ENCODE data around the gene PHF21B. TPM values are rescaled to one million over a fixed set of nuclear protein-coding genes. Genes with fewer than 3 reads are reported as not detected.

The PHF21B gene
- total and polyA plus RNA-seq, 2 of the 8 experiments (the other 6 are each of a cell fraction or from before 2014, with no cell fraction given): 19.3 to 68.1 TPM

GRCh38 chr22:45031629-45032403, 22.0 kb upstream of the PHF21B start (continued):
- TF ChIP-seq SIRT6 (IDR thresholded peaks at IDR 0.05; ENCODE audit: low read length) (no peak), POU5F1 (IDR thresholded peaks at IDR 0.05; ENCODE audit: low read depth, low read length) (peak; percentile 68; the same call in 1 of the 2 replicates), EP300 (IDR thresholded peaks at IDR 0.05; ENCODE audit: borderline replicate concordance in 1 of 2, low read depth in 2 of 2, low read length in 2 of 2) (0 out of 3 replicates have a peak, but pooled peaks of 1 of the 2 experiments have one; percentile 20), JUN (IDR thresholded peaks at IDR 0.05; ENCODE audit: low read depth, low read length) (no peak), CTBP2 (IDR thresholded peaks at IDR 0.05; ENCODE audit: borderline replicate concordance, insufficient read depth, insufficient read length, low read length) (no peak)

Data from H1 (cell line).